NCI-H2107 treated with DMSO at 0.1 percent for 48 hours (cell line): ENCODE measurements around the gene PHETA1.

Experiments used
- DNase-seq: peaks from one replicate; lab custom pipeline; 2025; ENCODE audit not compliant: unreplicated experiment; lab: John Stamatoyannopoulos, UW

Gene PHETA1, protein sequence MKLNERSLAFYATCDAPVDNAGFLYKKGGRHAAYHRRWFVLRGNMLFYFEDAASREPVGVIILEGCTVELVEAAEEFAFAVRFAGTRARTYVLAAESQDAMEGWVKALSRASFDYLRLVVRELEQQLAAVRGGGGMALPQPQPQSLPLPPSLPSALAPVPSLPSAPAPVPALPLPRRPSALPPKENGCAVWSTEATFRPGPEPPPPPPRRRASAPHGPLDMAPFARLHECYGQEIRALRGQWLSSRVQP

DNA sequence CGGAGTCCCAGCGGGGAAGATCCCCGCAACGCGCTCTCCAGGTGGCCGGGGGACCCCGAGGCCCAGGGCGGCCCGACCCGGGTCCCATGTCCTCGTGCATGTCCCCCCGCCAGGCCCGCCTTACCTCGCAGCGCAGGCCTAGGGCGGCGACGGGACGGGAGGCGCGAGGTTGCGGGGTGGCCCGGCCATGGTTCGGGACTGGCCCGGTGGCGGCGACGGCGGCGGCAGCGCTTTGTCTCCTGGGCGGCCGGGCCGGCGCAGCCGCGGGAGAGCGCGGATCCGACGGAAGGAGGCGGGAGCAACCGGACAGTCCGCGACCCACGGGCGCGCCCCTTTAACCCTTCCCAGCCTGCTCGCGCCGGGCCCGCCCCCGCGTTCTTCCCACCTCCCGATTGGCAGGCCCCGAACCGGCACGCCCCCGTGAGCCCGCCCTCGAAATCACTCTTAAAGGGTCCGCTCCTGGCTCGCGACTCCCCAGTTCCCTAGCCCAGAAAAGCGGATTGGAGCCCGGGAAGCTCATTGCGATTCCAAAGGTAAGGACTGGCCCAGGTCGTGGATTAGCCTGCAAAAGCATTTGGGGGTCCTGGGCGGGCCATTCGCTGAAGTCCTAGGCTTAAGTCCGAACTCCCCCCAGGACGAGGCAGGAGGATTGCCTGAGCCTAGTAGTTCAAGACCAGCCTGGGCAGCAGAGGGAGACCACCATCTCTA is at the start of gene PHETA1:
PHETA1 (minus strand) TSS at position 308 of the 708 bp plus-strand sequence. CDS start 5,668 bp downstream, outside the sequence.
- DNase-seq = no peak

GRCh38 chr12:111418594-111418880 is 49.6 kb upstream of the PHETA1 start:
- DNase-seq = no peak

- DNase-seq = no peak
Observed at GRCh38 chr12:111417784-111418593, 49.1 kb upstream of the PHETA1 start.

- no peak for DNase-seq
Observed at GRCh38 chr12:111417290-111417689, 48.4 kb upstream of the PHETA1 start.

- DNase-seq = no peak
Observed at GRCh38 chr12:111414711-111415252, 45.9 kb upstream of the PHETA1 start.

DNA sequence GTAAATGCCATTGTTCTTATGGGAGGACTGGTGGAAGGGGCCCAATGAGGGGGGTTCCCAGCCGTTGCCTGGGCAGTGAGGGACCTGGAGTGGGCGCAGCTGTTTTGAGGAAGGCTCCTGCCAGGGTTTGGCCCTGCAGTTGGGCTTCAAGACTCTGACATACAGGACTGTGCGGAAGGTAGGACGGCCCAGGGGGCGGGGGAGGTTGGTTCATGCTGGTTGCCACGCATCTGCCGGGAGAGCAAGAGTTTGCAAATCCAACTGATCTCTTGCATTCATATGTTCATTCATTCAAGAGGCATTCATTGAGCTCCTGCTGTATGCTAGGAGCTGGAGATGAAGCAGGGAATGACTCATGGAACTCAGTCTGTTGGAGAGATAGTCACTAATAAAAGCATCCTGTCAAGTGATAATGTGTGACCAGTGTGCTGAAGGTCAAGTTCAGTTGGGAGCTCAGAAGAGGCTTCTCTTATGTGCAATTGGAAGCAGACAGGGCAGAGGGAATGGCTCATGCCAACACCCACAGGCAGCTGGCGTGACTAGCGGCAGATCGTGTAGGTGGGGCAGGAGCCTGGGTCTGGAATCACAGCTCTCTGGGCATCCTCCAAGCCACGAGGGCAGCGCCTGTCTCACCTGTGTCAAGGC is 44.7 kb upstream of the PHETA1 start:
- DNase-seq = no peak

DNA sequence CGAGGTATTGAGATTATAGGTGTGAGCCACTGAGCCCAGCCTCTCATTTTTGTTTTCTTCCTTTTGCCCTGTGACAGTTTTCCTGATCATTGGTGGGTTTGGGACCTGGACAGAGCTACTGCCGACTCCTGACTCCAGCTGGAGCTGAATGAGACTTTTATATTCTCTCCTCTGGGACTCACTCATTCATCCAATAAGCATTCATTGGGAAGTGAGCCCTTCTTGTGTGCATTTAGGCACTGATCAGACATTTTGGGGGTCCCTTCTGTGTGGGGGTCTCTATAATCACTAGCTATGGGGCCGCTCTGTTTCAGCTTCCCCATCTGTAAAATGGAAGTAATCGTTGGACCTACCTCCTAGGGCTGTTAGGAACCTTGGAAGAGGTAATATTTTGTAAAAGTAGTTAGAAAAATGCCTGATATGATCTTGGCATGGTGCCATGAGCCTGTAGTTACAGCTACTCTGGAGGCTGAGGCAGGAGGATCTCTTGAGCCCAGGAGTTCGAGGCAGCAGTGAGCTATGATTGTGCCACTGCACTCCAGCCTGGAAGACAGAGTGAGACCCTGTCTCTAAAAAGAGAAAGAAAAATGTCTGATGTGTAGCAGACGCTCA is 44.0 kb upstream of the PHETA1 start:
- no peak for DNase-seq

DNA sequence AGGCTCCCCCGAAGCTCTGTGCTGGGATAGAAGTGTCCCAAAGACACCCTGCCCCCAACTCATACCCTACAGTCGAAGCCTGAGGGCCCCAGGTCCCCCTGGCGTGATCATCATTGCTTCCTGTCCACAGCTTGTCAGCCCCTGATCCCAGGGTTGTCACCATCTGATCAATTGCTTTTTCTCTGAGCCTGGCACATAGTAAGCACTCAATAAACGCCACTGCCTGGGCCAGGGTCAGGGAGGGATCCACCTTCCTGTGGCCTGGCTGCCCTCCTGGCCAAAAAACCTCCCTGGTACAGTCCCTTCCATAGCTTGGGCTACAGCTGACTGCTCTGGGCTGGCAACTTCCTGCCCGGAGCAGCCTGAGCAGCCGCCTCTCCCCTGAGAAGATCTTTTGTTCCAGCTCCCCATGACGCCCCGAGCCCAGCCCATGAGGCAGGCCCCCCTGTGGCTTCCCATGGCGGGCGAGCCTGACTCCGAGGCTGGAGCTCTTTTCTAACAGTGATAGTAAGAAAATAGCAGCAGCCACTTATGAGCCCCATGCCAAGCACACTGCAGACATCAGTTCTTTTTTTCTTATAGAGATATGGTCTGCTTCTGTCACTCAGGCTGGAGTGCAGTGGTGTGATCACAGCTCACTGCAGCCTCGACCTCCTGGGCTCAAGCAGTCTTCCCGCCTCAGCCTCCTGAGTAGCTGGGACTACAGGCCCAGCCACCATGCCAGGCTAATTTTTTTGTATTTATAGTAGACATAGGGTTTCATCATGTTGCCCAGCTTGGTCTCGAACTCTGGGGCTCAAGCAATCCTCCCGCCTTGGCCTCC is 43.3 kb upstream of the PHETA1 start:
- peak; percentile 78 for DNase-seq

DNA sequence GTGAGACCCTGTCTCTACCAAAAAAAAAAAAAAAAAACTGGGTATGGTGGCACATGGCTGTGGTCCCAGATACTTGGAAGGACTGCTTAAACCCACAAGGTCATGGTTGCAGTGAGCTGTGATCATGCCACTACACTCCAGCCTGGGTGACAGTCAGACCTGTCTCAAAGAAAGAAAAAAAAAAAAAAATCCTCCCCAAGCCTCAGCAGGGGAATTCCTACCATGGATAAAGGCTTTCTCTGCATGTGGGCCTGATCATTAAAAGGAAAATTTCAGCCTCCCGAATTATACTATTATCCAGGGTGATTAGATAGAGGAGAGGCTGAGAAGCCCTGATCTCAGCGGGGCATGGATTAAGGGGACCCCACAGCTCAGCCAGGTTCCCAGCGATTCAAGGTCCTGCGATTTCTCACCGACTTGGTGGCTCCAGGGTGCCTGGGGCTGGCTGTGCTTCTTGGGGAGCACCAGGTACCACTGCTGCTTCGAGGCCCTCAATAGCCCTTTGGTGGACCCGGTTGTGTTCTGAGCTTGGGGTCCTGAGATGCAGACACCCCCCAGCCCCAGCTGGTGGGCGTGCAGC is 42.4 kb upstream of the PHETA1 start:
- no peak for DNase-seq

GRCh38 chr12:111410431-111411184 is 41.7 kb upstream of the PHETA1 start:
- DNase-seq = no peak

DNA sequence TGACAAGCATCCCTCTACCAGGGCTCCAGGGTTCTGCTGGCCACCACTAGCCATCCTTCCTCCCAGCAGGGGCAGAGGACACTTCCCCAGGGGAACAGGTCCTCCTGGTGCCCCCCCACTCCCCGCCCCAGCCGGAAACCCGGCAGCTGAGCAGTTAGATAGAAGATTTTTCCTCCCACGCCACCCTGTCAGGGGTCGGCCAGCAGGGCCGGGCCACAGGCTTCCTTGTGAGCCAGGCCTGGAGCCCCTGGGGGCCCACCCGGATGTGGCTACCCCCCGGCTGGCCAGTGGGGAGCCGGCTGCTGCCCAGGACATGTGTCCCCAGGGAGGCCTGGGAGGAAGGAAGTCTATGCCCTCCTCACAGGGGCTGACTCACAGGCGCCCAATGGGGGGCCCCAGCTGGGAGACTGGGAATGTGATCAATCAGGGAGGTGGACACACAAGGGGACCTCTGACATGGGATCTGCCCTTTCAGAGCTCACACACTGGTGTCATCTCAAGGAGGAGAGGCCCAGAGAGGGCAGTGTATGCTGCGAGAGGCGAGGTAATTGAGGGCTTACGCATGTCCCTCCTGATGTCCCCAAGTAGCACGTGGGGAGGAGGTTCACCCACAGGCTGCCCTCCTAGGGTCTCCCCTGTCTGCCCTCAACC is 41.0 kb upstream of the PHETA1 start:
- no peak for DNase-seq

- DNase-seq = no peak
Observed at GRCh38 chr12:111409403-111409779, 40.5 kb upstream of the PHETA1 start.

DNA sequence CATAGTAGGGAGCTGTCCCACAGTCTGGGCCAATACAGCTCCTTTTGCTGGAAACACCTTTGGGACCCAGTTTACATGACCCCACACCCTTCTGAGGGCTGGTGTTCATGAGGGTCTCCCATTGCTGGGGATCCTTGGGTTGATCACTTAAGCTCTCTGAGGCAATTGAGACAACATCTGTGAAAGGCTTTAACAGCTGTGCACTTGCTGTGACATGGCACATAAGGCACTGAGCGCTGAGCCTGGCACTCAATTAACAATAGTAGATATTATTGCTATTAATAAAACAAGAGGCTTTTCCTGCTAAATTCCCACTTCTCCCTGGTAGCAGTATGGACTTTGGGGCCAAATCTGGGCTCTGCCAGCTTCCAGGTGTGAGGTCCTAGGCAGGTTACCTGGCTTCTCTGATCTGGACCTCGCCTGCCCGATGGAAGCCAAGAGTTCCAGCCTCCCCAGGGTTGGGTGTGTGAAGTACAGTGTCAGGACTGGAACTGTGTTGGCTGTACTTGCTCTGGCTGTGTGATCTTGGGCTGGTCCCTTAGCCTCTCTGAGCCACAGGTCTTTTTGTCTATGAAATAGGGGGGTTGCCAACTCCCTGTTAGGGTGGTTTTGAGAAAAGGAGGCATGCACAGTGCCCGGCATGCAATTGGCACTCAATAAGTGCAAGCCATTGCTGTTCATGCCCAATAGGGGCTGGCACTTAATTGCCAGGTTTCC is 39.9 kb upstream of the PHETA1 start:
- DNase-seq = no peak

DNA sequence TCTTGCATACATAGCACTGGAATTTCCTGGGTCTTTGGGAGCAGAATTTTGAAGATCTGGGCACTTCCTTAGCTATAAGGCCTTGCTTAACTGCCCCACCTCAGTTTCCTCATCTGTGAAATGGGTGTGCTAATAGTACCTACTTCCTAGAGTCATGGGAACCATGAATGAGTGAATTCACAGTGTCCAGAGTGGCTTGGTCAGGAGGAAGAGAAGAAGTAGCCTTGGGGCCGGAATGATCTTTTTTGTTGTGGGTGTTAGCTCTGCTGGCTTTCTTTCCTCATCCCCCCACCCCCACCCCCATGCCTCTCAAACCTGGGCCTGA is 39.2 kb upstream of the PHETA1 start:
- DNase-seq = no peak

DNA sequence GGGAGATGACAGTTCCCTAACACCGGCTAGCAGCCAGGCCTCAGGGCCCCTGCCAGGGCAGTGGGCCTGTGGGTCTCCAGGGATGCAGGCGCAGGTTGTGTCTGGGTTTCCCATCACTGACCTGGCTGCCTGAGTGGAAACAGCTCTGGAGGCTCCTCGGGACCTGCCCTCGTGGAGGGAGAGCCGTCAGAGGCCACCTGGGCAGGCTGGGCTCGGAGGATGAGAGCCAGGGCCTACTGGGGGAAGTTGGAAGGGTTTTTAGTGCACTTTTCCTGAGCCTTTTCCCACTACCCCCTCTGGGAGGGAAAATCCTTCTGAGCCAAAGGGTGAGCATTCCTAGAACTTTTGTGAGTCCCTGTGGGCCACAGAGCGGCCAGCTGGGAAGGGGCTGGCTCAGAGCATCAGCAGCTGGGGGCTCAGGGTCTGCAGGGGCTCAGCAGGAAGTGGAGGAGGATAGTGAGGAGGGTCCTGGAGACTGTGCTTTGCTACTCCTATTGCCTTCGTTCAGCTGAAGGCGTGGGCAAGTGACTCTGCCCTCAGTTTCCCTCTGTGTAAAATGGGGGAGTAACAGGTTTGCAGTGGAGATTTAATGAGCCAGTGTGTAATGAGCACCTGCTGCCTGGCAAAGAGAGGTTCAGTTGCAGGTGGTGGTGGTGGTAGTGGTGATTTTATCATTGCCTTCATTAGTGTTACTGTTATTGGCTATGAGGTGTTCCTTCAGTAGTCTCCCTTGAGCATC is 38.7 kb upstream of the PHETA1 start:
- DNase-seq = no peak

- DNase-seq = no peak
Observed at GRCh38 chr12:111406474-111407376, 37.8 kb upstream of the PHETA1 start.
